ENCODE results near the gene ADTRP. TPM values are rescaled to one million over a fixed set of nuclear protein-coding genes. Genes with fewer than 3 reads are reported as not detected.

Gene ADTRP
- total RNA-seq, 1 donor from 2014 or later, result 42.5 TPM

DNA sequence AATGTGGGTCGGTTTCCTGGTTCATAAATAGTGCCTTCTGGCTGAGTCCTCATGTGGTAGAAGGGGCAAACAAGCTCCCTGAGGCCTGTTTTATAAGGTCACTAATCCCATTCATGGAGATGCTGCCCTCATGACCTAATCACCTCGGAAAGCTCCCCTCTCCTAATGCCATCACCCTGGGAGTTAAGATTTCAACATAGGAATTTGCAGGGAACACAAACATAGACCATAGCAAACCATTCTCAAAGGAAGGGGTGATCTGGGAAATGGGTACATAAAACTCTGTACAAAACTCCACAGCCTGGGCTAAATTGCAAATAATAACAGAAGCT, 1.5 kb upstream of the ADTRP start:
- H3K27ac ChIP-seq, result no peak overlapping the region
- H3K9me3 ChIP-seq, result no peaks in the 10 kb centered on the region
- H3K27me3 ChIP-seq (ENCODE audit: low read depth), result no peaks in the 10 kb centered on the region
- H3K4me1 ChIP-seq, result peaks cover 9% of the 10 kb centered on the region
- intact Hi-C loops (cut with DNase I), result no loop called here
- DNase-seq, result no peak
- no peaks in the 10 kb centered on the region for H3K36me3 ChIP-seq
- TF ChIP-seq, protein P1, sequence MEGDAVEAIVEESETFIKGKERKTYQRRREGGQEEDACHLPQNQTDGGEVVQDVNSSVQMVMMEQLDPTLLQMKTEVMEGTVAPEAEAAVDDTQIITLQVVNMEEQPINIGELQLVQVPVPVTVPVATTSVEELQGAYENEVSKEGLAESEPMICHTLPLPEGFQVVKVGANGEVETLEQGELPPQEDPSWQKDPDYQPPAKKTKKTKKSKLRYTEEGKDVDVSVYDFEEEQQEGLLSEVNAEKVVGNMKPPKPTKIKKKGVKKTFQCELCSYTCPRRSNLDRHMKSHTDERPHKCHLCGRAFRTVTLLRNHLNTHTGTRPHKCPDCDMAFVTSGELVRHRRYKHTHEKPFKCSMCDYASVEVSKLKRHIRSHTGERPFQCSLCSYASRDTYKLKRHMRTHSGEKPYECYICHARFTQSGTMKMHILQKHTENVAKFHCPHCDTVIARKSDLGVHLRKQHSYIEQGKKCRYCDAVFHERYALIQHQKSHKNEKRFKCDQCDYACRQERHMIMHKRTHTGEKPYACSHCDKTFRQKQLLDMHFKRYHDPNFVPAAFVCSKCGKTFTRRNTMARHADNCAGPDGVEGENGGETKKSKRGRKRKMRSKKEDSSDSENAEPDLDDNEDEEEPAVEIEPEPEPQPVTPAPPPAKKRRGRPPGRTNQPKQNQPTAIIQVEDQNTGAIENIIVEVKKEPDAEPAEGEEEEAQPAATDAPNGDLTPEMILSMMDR (IDR thresholded peaks at IDR 0.05), result no peak
- ATAC-seq, result no peak
- no peak overlapping the region for H3K4me3 ChIP-seq

DNA sequence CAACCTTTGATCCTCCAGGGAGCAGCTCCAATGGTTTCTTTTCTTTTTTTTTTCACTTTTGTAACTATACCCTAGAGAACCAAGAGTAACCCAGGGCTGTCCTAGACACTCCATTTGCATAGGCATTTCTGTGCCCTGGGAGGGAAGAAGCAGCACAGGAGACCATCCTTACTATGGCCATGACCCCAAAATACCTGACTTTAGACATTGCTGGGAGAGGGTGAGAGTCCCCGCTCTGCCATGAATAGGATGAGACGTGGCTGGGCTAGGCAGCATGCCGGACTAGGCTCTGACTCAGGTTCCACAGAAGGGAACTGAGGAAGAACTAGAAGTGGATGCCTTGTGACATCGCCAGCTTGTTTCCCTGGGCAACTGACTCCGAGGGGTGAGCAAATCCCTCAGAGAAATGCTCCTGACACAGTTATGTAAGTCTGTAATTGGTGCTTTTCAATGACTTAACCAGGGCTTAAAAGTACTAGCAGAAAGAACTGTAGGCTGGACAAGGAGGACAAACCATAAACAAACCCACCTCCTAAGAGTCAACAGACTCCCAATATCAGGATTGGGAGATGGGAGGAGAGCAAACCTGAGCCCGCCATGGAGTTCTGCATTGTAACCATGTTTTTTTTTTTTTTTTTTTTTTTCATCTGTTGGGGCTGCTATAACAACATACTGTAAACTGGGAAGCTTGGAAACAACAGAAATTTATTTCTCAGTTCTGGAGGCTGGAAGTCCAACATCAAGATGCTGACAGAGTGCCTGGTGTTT, 910 bp upstream of the ADTRP start:
- TF ChIP-seq, protein P1 (IDR thresholded peaks at IDR 0.05), result no peak
- H3K9me3 ChIP-seq, result no peaks in the 10 kb centered on the region
- no peak overlapping the region for H3K27ac ChIP-seq
- DNase-seq, result peak; percentile 67
- peak; percentile 68 to 75 for ATAC-seq
- H3K4me1 ChIP-seq, result peaks cover 9% of the 10 kb centered on the region
- no peaks in the 10 kb centered on the region for H3K36me3 ChIP-seq
- no peaks in the 10 kb centered on the region for H3K27me3 ChIP-seq (ENCODE audit: low read depth)
- intact Hi-C loops (cut with DNase I), result no loop called here
- no peak overlapping the region for H3K4me3 ChIP-seq

DNA sequence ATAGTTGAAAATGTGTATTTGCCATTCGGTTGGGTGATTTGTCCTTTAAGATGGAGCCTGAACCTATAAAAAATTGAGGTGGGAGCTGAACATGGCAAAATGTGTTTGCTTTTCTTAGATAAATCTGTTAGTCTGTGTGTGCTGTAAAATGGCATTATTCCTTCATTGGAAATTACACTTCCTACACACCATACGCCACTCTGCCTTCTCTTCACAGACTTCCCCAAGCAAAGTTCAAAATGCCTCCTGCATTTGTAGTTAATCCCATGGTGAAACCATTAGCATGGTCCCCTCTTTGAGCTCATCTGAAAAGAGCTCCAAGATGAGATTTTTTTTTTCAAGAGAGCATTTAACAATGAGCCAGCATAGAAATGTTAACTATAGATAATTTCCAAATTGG, 567 bp downstream of the ADTRP start:
- intact Hi-C loops (cut with DNase I), result no loop called here
- TF ChIP-seq, protein P1 (IDR thresholded peaks at IDR 0.05), result no peak
- Histone ChIP-seq H3K4me1 (peaks cover 9% of the 10 kb centered on the region), H3K27ac (peak overlapping the region; percentile 38), H3K36me3 (no peaks in the 10 kb centered on the region), H3K4me3 (no peak overlapping the region), H3K27me3 (ENCODE audit: low read depth) (no peaks in the 10 kb centered on the region), H3K9me3 (no peaks in the 10 kb centered on the region)
- DNase-seq (no peak), ATAC-seq (no peak)

DNA sequence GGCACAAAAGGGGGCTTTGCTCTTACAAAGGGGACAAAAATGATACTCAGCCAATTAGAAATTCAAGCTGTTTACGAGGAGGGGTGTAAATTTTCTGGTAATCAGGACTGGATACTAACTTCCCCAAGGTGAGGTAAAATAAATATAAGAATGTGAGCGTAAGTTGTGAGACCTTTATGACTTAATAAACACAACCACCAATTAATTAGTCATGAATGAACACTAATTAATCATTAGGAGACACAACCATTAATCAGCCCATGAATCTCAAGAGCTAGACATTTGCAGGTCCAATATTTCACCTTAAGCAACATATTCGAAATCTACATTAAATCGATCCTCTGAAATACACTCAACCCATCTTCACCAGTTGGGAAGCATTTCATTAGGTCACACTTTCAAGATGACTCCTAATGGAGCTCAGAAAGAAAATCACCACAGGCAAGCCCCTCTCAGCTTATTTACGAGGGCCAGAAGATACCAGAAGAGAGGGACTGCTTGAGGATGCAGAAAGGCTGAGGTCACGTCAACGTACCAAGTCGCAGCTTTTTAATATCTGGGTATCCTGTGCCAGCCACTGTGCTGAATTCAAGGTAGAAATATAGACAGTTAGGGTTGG, 2.7 kb downstream of the ADTRP start:
- intact Hi-C loops (cut with DNase I), result no loop called here
- Histone ChIP-seq H3K36me3 (no peaks in the 10 kb centered on the region), H3K4me3 (no peak overlapping the region), H3K9me3 (no peaks in the 10 kb centered on the region), H3K27me3 (ENCODE audit: low read depth) (no peaks in the 10 kb centered on the region), H3K4me1 (peaks cover 14% of the 10 kb centered on the region), H3K27ac (no peak overlapping the region)
- TF ChIP-seq, protein P1 (IDR thresholded peaks at IDR 0.05), result no peak
- DNase-seq, result no peak
- ATAC-seq, result no peak

DNA sequence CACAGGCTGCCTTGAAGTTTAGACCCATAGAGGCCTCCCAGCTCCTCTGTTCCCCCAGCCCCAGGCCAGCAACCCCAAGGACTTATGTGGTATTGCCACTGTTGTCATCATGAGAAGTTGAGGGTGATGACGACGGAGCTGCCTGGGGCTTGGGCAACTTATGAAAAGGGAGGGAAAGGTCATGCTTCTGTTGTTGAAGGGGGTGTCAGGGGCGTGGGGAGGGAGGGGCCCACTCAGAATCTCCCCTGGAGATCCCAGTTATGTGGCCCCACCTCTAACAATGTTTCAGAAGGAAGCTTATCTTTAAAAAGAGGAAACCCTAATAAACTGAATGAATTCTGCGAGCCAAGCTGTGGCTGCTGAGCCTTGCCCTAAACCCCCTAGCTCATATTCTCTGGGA, 4.2 kb downstream of the ADTRP start:
- ATAC-seq, result no peak
- intact Hi-C loops (cut with DNase I), result no loop called here
- H3K4me3 ChIP-seq, result no peak overlapping the region
- no peaks in the 10 kb centered on the region for H3K27me3 ChIP-seq (ENCODE audit: low read depth)
- TF ChIP-seq, protein P1 (IDR thresholded peaks at IDR 0.05), result no peak
- H3K36me3 ChIP-seq, result no peaks in the 10 kb centered on the region
- peak; percentile 60 for DNase-seq
- H3K4me1 ChIP-seq, result peaks cover 26% of the 10 kb centered on the region
- peak overlapping the region; percentile 26 for H3K27ac ChIP-seq
- H3K9me3 ChIP-seq, result no peaks in the 10 kb centered on the region
